Lung (tissue), 12 donors: ENCODE data around the gene RAB24. TPM values are rescaled to one million over a fixed set of nuclear protein-coding genes. Genes with fewer than 3 reads are reported as not detected.

Experiments used
- ATAC-seq: fragments of 200-7000 bp; cut with Tn5 transposase; one replicate; pipeline ENCODE4 v1.9.1; 2020; ENCODE audit warnings: moderate number of reproducible peaks; ENCODE audit not compliant: insufficient read depth, low FRiP score
- DNase-seq, 3 donors: peaks; one replicate each; pipeline ENCODE4 v3.0.0-alpha.2; 2013 to 2017
- H3K27ac ChIP-seq, 2 donors: one replicate each; pipeline ENCODE4 v1.5.1; 2013; ENCODE audit warnings: mild to moderate bottlenecking in 2 of 2, moderate library complexity in 2 of 2, control low read depth in 1 of 2, inconsistent platforms in 1 of 2, low read depth in 1 of 2, low read length in 1 of 2
- H3K27me3 ChIP-seq, 3 donors: one replicate each; pipeline ENCODE4 v1.5.1; 2013; ENCODE audit warnings: low read length in 2 of 3; ENCODE audit not compliant: control insufficient read depth in 3 of 3, insufficient read depth in 3 of 3
- H3K36me3 ChIP-seq, 4 donors: one replicate each; pipeline ENCODE4 v1.5.1; 2013; ENCODE audit warnings: low read length in 4 of 4, mild to moderate bottlenecking in 1 of 4, moderate library complexity in 1 of 4; ENCODE audit not compliant: control insufficient read depth in 4 of 4, insufficient read depth in 4 of 4
- H3K4me1 ChIP-seq, 5 donors: one replicate each; pipeline ENCODE4 v1.5.1; 2013; ENCODE audit warnings: low read length in 5 of 5, mild to moderate bottlenecking in 2 of 5, moderate library complexity in 1 of 5; ENCODE audit not compliant: control insufficient read depth in 5 of 5, insufficient read depth in 5 of 5
- H3K4me3 ChIP-seq: one replicate; pipeline ENCODE4 v1.5.1; 2013; ENCODE audit warnings: mild to moderate bottlenecking, control low read depth, moderate library complexity
- H3K9ac ChIP-seq, 2 donors: one replicate each; pipeline ENCODE4 v1.5.1; 2013; ENCODE audit warnings: low read length in 2 of 2, control low read depth in 1 of 2; ENCODE audit not compliant: insufficient read depth in 1 of 2
- H3K9me3 ChIP-seq, 4 donors: one replicate each; pipeline ENCODE4 v1.5.1; 2013; ENCODE audit warnings: low read length in 3 of 4, mild to moderate bottlenecking in 1 of 4, moderate library complexity in 1 of 4; ENCODE audit not compliant: control insufficient read depth in 4 of 4, insufficient read depth in 3 of 4
- CTCF ChIP-seq: IDR thresholded peaks from 2 replicates; pipeline ENCODE4 v1.5.1; 2012; ENCODE audit warnings: mild to moderate bottlenecking; ENCODE audit errors: control extremely low read depth, extremely low read depth
- WGBS, 2 donors: extraction: QIAGEN DNeasy Blood & Tissue Kit; methylation state at CpG; one replicate each; pipeline ENCODE4 v1.1.7; 2013; 5-methylcytosine and 5-hydroxymethylcytosine counted together
- polyA plus RNA-seq, 2 donors: library from polyadenylated mRNA; stranded (reverse); fragments of 200-250 nt; gene quantifications; one replicate each; pipeline ENCODE4 v1.2.1, GENCODE V29; 2013
- total RNA-seq, 2 donors: library from RNA; depleted of rRNA in 1 of 2; stranded (reverse); fragments of >200 nt in 1 of 2; gene quantifications; one replicate each; pipeline ENCODE4 v1.2.1, GENCODE V29; 2014 to 2021
- donor health status: control.
- donor health status: control.
- donor health status: Bipolar disorder and iron deficiency.
- donor health status: healthy.
- donor health status: DM: yes; HTN: yes; CAD: no.

Gene RAB24
- total and polyA plus RNA-seq, 4 donors = 25.9 to 76.6 (median 42.4) TPM

- 62 to 82% methylated on average over 35 of the region's 35 CpGs for WGBS, 2 donors
- Histone ChIP-seq H3K4me3 (no peak overlapping the region), H3K36me3 (peaks cover 12 to 76% (median 28%) of the 10 kb centered on the region in 4 donors), H3K27ac (no peak overlapping the region), H3K9me3 (peaks cover 0 to 2% (median 0%) of the 10 kb centered on the region in 4 donors), H3K27me3 (no peaks in the 10 kb centered on the region), H3K4me1 (peaks cover 0 to 2% (median 0%) of the 10 kb centered on the region in 5 donors), H3K9ac (no peak overlapping the region)
- ATAC-seq = no peak
- no peak for TF ChIP-seq CTCF
- no peak for DNase-seq
Observed at GRCh38 chr5:177332031-177332895, 28.7 kb upstream of the RAB24 start.

- DNase-seq (no peak), ATAC-seq (no peak)
- peaks cover 0 to 2% (median 0%) of the 10 kb centered on the region in 5 donors for H3K4me1 ChIP-seq
- 60 to 79% methylated on average over 27 of the region's 27 CpGs for WGBS, 2 donors
- peaks cover 0 to 2% (median 0%) of the 10 kb centered on the region in 4 donors for H3K9me3 ChIP-seq
- H3K9ac ChIP-seq = no peak overlapping the region
- H3K27me3 ChIP-seq = no peaks in the 10 kb centered on the region
- H3K4me3 ChIP-seq = no peak overlapping the region
- H3K27ac ChIP-seq = no peak overlapping the region
- TF ChIP-seq CTCF = no peak
- peaks cover 8 to 65% (median 24%) of the 10 kb centered on the region in 4 donors for H3K36me3 ChIP-seq
Observed at GRCh38 chr5:177330991-177331842, 27.7 kb upstream of the RAB24 start.

GRCh38 chr5:177329883-177330282 lies 26.4 kb upstream of the RAB24 start:
- no peak for TF ChIP-seq CTCF
- Histone ChIP-seq H3K36me3 (peaks cover 8 to 53% (median 18%) of the 10 kb centered on the region in 4 donors), H3K4me3 (no peak overlapping the region), H3K27me3 (no peaks in the 10 kb centered on the region), H3K4me1 (peaks cover 0 to 2% (median 0%) of the 10 kb centered on the region in 5 donors), H3K9ac (no peak overlapping the region), H3K27ac (no peak overlapping the region), H3K9me3 (peaks cover 0 to 2% (median 0%) of the 10 kb centered on the region in 4 donors)
- ATAC-seq (no peak), DNase-seq (no peak)
- 94 to 95% methylated on average over 6 of the region's 6 CpGs for WGBS, 2 donors
